Bone marrow (tissue), 2 donors: ENCODE results near the gene SEH1L.

ENCODE experiments used
- DNase-seq, 2 donors: peaks; one replicate each; lab custom pipeline; 2025; lab: John Stamatoyannopoulos, UW

Gene SEH1L

GRCh38 chr18:13036622-13037320, 89.0 kb downstream of the SEH1L start:
- DNase-seq, result no peak
